Pancreas (tissue), 10 donors: Measurements from ENCODE around the gene AXIN2. TPM values are rescaled to one million over a fixed set of nuclear protein-coding genes. Genes with fewer than 3 reads are reported as not detected.
"Not testable (repeated sequence)": the region's sequence is repeated elsewhere in the genome, so short reads cannot be mapped to it uniquely, and the experiment has no call there.

Experiments used
- ATAC-seq, 4 donors: fragments of 200-7000 bp; cut with Tn5 transposase; one replicate each; pipeline versions ENCODE4 v1.8.0 to v1.9.1; 2020; ENCODE audit warnings: mild to moderate bottlenecking in 4 of 4, moderate library complexity in 4 of 4
- DNase-seq, 6 donors: peaks; one replicate each; pipeline ENCODE4 v3.0.0-alpha.2; 2020
- FAIRE-seq: peaks from 2 replicates; lab custom pipeline; 2012; peaks lifted over from hg19 to GRCh38; lab: Jason Lieb, UNC
- H3K27ac ChIP-seq, 4 donors: fragments of 200-600 bp; sonication (generic); 1 replicate in 3 of 4; 2 replicates in 1 of 4; pipeline versions ENCODE4 v1.5.0 to v1.8.0; 2020
- H3K27me3 ChIP-seq, 4 donors: fragments of 200-600 bp; one replicate each; pipeline ENCODE4 v1.8.0; 2021
- H3K36me3 ChIP-seq, 3 donors: fragments of 200-600 bp; sonication (generic) in 1 of 3; one replicate each; pipeline versions ENCODE4 v1.5.0 to v1.8.0; 2020 to 2021
- H3K4me1 ChIP-seq, 3 donors: fragments of 200-600 bp; one replicate each; pipeline ENCODE4 v1.8.0; 2021
- H3K4me3 ChIP-seq, 4 donors: fragments of 200-600 bp; sonication (generic) in 2 of 4; one replicate each; pipeline versions ENCODE4 v1.5.0 to v1.8.0; 2020 to 2021
- H3K9me3 ChIP-seq, 4 donors: fragments of 200-600 bp; one replicate each; pipeline ENCODE4 v1.8.0; 2021
- CTCF ChIP-seq, 4 donors: fragments of 200-600 bp; sonication (generic) in 3 of 4; IDR thresholded peaks; one replicate each; pipeline versions ENCODE4 v1.5.0 to v1.8.0; 2021; ENCODE audit warnings: antibody characterized with exemption in 4 of 4
- WGBS, 2 donors: extraction: QIAGEN DNeasy Blood & Tissue Kit; methylation state at CpG; one replicate each; pipeline ENCODE4 v1.1.7; 2013; 5-methylcytosine and 5-hydroxymethylcytosine counted together
- intact Hi-C, 3 donors: fragments of 100-400 bp; cut with DNase I; formaldehyde crosslinking; loops; one replicate each; pipeline versions ENCODE4 v1.11.1 to v1.14.2; 2022
- polyA plus RNA-seq, 2 donors: library from polyadenylated mRNA; stranded (reverse); fragments of 200-250 nt; gene quantifications; one replicate each; pipeline ENCODE4 v1.2.3, GENCODE V29; 2013
- total RNA-seq, 6 donors: library from RNA; stranded (reverse); fragmentation: NEBNext Ultra II Directional in 4 of 6; extraction: Animal tissue kit (Norgen Biotek cat#: 25700) in 4 of 6; gene quantifications; one replicate each; pipeline versions ENCODE4 v1.2.1 to v1.2.4, GENCODE V29; 2021 to 2023
- donor health status: healthy with polysubstance abuse.
- donor health status: DM: no; HTN: no; CAD: no; lungs with moderate emphysema.
- donor health status: DM: no; HTN: no; CAD: no.
- donor health status: control.
- donor health status: control.
- donor health status: Bipolar disorder and iron deficiency.
- donor health status: DM: yes; HTN: yes; CAD: no.
- donor health status: DM: no; HTN: no; CAD: no.
- donor health status: DM: no; HTN: no; CAD: no.
- donor health status: DM: yes; HTN: yes; CAD: no.

AXIN2 gene
- total and polyA plus RNA-seq, 8 donors = 2.5 to 13.1 (median 3.3) TPM

GRCh38 chr17:65487990-65488389, 73.5 kb downstream of the AXIN2 start:
- Histone ChIP-seq H3K9me3 (no peaks in the 10 kb centered on the region), H3K36me3 (no peaks in the 10 kb centered on the region), H3K27me3 (no peaks in the 10 kb centered on the region), H3K4me3 (no peak overlapping the region), H3K4me1 (peaks cover 0 to 6% (median 0%) of the 10 kb centered on the region in 3 donors), H3K27ac (no peak overlapping the region)
- FAIRE-seq = no peak
- DNase-seq = no peak
- no peak for ATAC-seq
- intact Hi-C loops = no loop called here
- TF ChIP-seq CTCF (IDR thresholded peaks at IDR 0.05) = no peak

- no peak overlapping the region for H3K27ac ChIP-seq
- whole genome bisulfite sequencing, 2 donors = 89 to 95% methylated on average over 7 of the region's 7 CpGs
- intact Hi-C loops = no loop called here
Measured at GRCh38 chr17:65487161-65487560, 74.3 kb downstream of the AXIN2 start.

GRCh38 chr17:65485388-65486299, 75.8 kb downstream of the AXIN2 start:
- Histone ChIP-seq H3K4me3 (no peak overlapping the region), H3K9me3 (no peaks in the 10 kb centered on the region), H3K36me3 (no peaks in the 10 kb centered on the region), H3K4me1 (peaks cover 0 to 6% (median 0%) of the 10 kb centered on the region in 3 donors), H3K27me3 (no peaks in the 10 kb centered on the region), H3K27ac (no peak overlapping the region)
- ATAC-seq (peak in 3 of 4 donors; percentile 51 to 66 (median 59)), DNase-seq (peak in 2 of 6 donors; percentile 26 to 47), FAIRE-seq (no peak)
- no peak for TF ChIP-seq CTCF (IDR thresholded peaks at IDR 0.05)
- WGBS, 2 donors = 42 to 44% methylated on average over 9 of the region's 9 CpGs
- intact Hi-C loops = no loop called here

More at GRCh38 chr17:65487161-65487560, 74.3 kb downstream of the AXIN2 start:
- no peak overlapping the region for H3K4me3 ChIP-seq
- FAIRE-seq (no peak), DNase-seq (peak in 1 of 6 donors; percentile 8), ATAC-seq (no peak)
- no peaks in the 10 kb centered on the region for H3K9me3 ChIP-seq
- TF ChIP-seq CTCF (IDR thresholded peaks at IDR 0.05) = no peak
- H3K4me1 ChIP-seq = peaks cover 0 to 6% (median 0%) of the 10 kb centered on the region in 3 donors
- no peaks in the 10 kb centered on the region for H3K27me3 ChIP-seq
- no peaks in the 10 kb centered on the region for H3K36me3 ChIP-seq

GRCh38 chr17:65484405-65484804, 77.0 kb downstream of the AXIN2 start:
- ATAC-seq, H3K4me1 ChIP-seq, intact Hi-C loops, H3K9me3 ChIP-seq, H3K27me3 ChIP-seq, H3K4me3 ChIP-seq, H3K36me3 ChIP-seq, FAIRE-seq, H3K27ac ChIP-seq: not testable (repeated sequence)
- WGBS, 2 donors = 88 to 91% methylated on average over 6 to 21 of the region's 24 CpGs
- peak in 1 of 6 donors; percentile 2 for DNase-seq

- 86 to 94% methylated on average over 8 to 9 of the region's 10 CpGs for WGBS, 2 donors
- FAIRE-seq (no peak), DNase-seq (peak in 1 of 6 donors; percentile 6), ATAC-seq (no peak)
- intact Hi-C loops = no loop called here
- H3K4me1 ChIP-seq = peaks cover 0 to 6% (median 0%) of the 10 kb centered on the region in 3 donors
- H3K27me3 ChIP-seq = no peaks in the 10 kb centered on the region
- no peak for TF ChIP-seq CTCF (IDR thresholded peaks at IDR 0.05)
- no peaks in the 10 kb centered on the region for H3K9me3 ChIP-seq
- no peaks in the 10 kb centered on the region for H3K36me3 ChIP-seq
- no peak overlapping the region for H3K27ac ChIP-seq
- H3K4me3 ChIP-seq = no peak overlapping the region
Measured at GRCh38 chr17:65483438-65483837, 78.0 kb downstream of the AXIN2 start.
